CD8-positive, alpha-beta memory T cell (primary cell): Measurements from ENCODE around the gene PPP1R3A. TPM values are rescaled to one million over a fixed set of nuclear protein-coding genes. Genes with fewer than 3 reads are reported as not detected.

ENCODE experiments used
- CTCF ChIA-PET: fragments of 350-600 bp; sonication (Branson Sonifier 250); formaldehyde crosslinking; loops from one replicate; lab custom pipeline; 2021; ENCODE audit warnings: antibody characterized with exemption; lab: Charles Lee
- POLR2A ChIA-PET: fragments of 350-600 bp; sonication (Branson Sonifier 250); formaldehyde crosslinking; loops from one replicate; lab custom pipeline; 2021; ENCODE audit warnings: antibody characterized with exemption; lab: Charles Lee
- DNase-seq, 5 donors: peaks; one replicate each; pipeline versions ENCODE4 v3.0.0 to v3.0.0-alpha.2; 2020 to 2022; ENCODE audit warnings: mixed read lengths in 1 of 5
- H3K27ac ChIP-seq: one replicate; pipeline ENCODE4 v1.7.0; 2013; ENCODE audit warnings: low read depth, mild to moderate bottlenecking, low read length, moderate library complexity
- H3K27me3 ChIP-seq: 2 replicates; pipeline ENCODE4 v1.7.0; 2013; ENCODE audit warnings: low read length, mild to moderate bottlenecking; ENCODE audit not compliant: insufficient read depth, poor library complexity, severe bottlenecking
- H3K36me3 ChIP-seq: 2 replicates; pipeline ENCODE4 v1.7.0; 2013; ENCODE audit warnings: mild to moderate bottlenecking, low read length, moderate library complexity; ENCODE audit not compliant: insufficient read depth
- H3K4me1 ChIP-seq: 2 replicates; pipeline ENCODE4 v1.7.0; 2013; ENCODE audit warnings: mild to moderate bottlenecking, low read length, moderate library complexity; ENCODE audit not compliant: insufficient read depth
- H3K4me3 ChIP-seq: 2 replicates; pipeline ENCODE4 v1.7.0; 2013; ENCODE audit warnings: mild to moderate bottlenecking, low read length
- H3K9me3 ChIP-seq: 2 replicates; pipeline ENCODE4 v1.7.0; 2013; ENCODE audit warnings: mild to moderate bottlenecking, low read length
- H3K27ac Mint-ChIP-seq, 8 donors: one replicate each; pipeline ENCODE4 v1.8.0; 2020 to 2021; ENCODE audit warnings: mixed read lengths in 8 of 8, mild to moderate bottlenecking in 6 of 8, inconsistent platforms in 3 of 8, moderate library complexity in 3 of 8
- H3K27me3 Mint-ChIP-seq, 2 donors: one replicate each; pipeline ENCODE4 v1.8.0; 2020 to 2021; ENCODE audit warnings: mixed read lengths in 2 of 2, mild to moderate bottlenecking in 1 of 2, moderate library complexity in 1 of 2
- H3K36me3 Mint-ChIP-seq, 3 donors: one replicate each; pipeline ENCODE4 v1.8.0; 2020 to 2021; ENCODE audit warnings: mixed read lengths in 3 of 3, inconsistent platforms in 1 of 3, mild to moderate bottlenecking in 1 of 3
- H3K4me1 Mint-ChIP-seq, 3 donors: one replicate each; pipeline ENCODE4 v1.8.0; 2020 to 2021; ENCODE audit warnings: mixed read lengths in 3 of 3, inconsistent platforms in 1 of 3, mild to moderate bottlenecking in 1 of 3
- H3K4me3 Mint-ChIP-seq, 7 donors: one replicate each; pipeline ENCODE4 v1.8.0; 2020 to 2021; ENCODE audit warnings: mixed read lengths in 7 of 7, mild to moderate bottlenecking in 6 of 7, moderate library complexity in 4 of 7, inconsistent platforms in 2 of 7
- H3K9me3 Mint-ChIP-seq, 5 donors: one replicate each; pipeline ENCODE4 v1.8.0; 2020 to 2022; ENCODE audit warnings: mixed read lengths in 5 of 5, mild to moderate bottlenecking in 3 of 5, moderate library complexity in 2 of 5, inconsistent platforms in 1 of 5
- polyA plus RNA-seq: library from polyadenylated mRNA; unstranded; fragments of 300-500 nt; fragmentation: Illumina TruSeq; gene quantifications from one replicate; pipeline ENCODE4 v1.2.3, GENCODE V29; 2021
- total RNA-seq, 2 experiments: library from RNA; stranded (reverse); gene quantifications; one replicate each; pipeline ENCODE4 v1.2.3, GENCODE V29; 2021

Gene PPP1R3A
- not detected for total RNA-seq
- not detected for polyA plus RNA-seq

GRCh38 chr7:113918946-113919345, at the start of gene PPP1R3A:
TSS of gene PPP1R3A (minus strand) at chr7:113919009. CDS start at chr7:113918996, 13 bp downstream.
- no peaks in the 10 kb centered on the region for H3K9me3 Mint-ChIP-seq
- Histone ChIP-seq H3K9me3 (no peaks in the 10 kb centered on the region), H3K27ac (no peak within 1 kb of the TSS), H3K36me3 (no peaks in the 10 kb centered on the region), H3K27me3 (no peaks in the 10 kb centered on the region), H3K4me3 (no peak within 1 kb of the TSS), H3K4me1 (no peaks in the 10 kb centered on the region)
- DNase-seq: no peak
- no peak within 1 kb of the TSS for H3K4me3 Mint-ChIP-seq
- no peaks in the 10 kb centered on the region for H3K4me1 Mint-ChIP-seq
- H3K36me3 Mint-ChIP-seq: no peaks in the 10 kb centered on the region
- H3K27ac Mint-ChIP-seq: no peak within 1 kb of the TSS
- ChIA-PET CTCF (no interaction called here), POLR2A (no interaction called here)
- no peaks in the 10 kb centered on the region for H3K27me3 Mint-ChIP-seq

GRCh38 chr7:113963356-113963755, 44.5 kb upstream of the PPP1R3A start:
- no peaks in the 10 kb centered on the region for H3K4me1 ChIP-seq

GRCh38 chr7:113959910-113960309, 41.1 kb upstream of the PPP1R3A start:
- H3K27ac Mint-ChIP-seq: no peak overlapping the region
- H3K4me1 ChIP-seq: no peaks in the 10 kb centered on the region
- H3K4me1 Mint-ChIP-seq: no peaks in the 10 kb centered on the region
- CTCF ChIA-PET: no interaction called here
- no peaks in the 10 kb centered on the region for H3K9me3 ChIP-seq
- no peak for DNase-seq
- no peaks in the 10 kb centered on the region for H3K36me3 Mint-ChIP-seq
- H3K27ac ChIP-seq: no peak overlapping the region
- no peaks in the 10 kb centered on the region for H3K36me3 ChIP-seq
- H3K27me3 Mint-ChIP-seq: no peaks in the 10 kb centered on the region
- POLR2A ChIA-PET: no interaction called here
- H3K4me3 Mint-ChIP-seq: no peak overlapping the region
- H3K27me3 ChIP-seq: no peaks in the 10 kb centered on the region
- H3K9me3 Mint-ChIP-seq: peaks cover 3 to 19% (median 6%) of the 10 kb centered on the region in 5 donors
- H3K4me3 ChIP-seq: no peak overlapping the region

More at GRCh38 chr7:113963356-113963755, 44.5 kb upstream of the PPP1R3A start:
- H3K27ac Mint-ChIP-seq: no peak overlapping the region
- POLR2A ChIA-PET: no interaction called here
- H3K27me3 Mint-ChIP-seq: no peaks in the 10 kb centered on the region
- Histone ChIP-seq H3K9me3 (no peaks in the 10 kb centered on the region), H3K36me3 (no peaks in the 10 kb centered on the region), H3K27me3 (no peaks in the 10 kb centered on the region), H3K27ac (no peak overlapping the region), H3K4me3 (no peak overlapping the region)
- H3K4me3 Mint-ChIP-seq: no peak overlapping the region
- H3K9me3 Mint-ChIP-seq: peaks cover 3 to 16% (median 4%) of the 10 kb centered on the region in 5 donors
- CTCF ChIA-PET: no interaction called here
- no peak for DNase-seq
- no peaks in the 10 kb centered on the region for H3K36me3 Mint-ChIP-seq
- no peaks in the 10 kb centered on the region for H3K4me1 Mint-ChIP-seq

- no peak for DNase-seq
- Histone ChIP-seq H3K9me3 (no peaks in the 10 kb centered on the region), H3K27me3 (no peaks in the 10 kb centered on the region), H3K36me3 (no peaks in the 10 kb centered on the region), H3K4me1 (no peaks in the 10 kb centered on the region), H3K4me3 (no peak overlapping the region), H3K27ac (no peak overlapping the region)
- CTCF ChIA-PET: no interaction called here
- POLR2A ChIA-PET: no interaction called here
- Mint-ChIP-seq H3K27me3 (no peaks in the 10 kb centered on the region), H3K36me3 (no peaks in the 10 kb centered on the region), H3K4me1 (no peaks in the 10 kb centered on the region), H3K9me3 (peaks cover 12 to 27% (median 17%) of the 10 kb centered on the region in 5 donors), H3K27ac (no peak overlapping the region), H3K4me3 (no peak overlapping the region)
Observed at GRCh38 chr7:113955157-113955556, 36.3 kb upstream of the PPP1R3A start.

GRCh38 chr7:113953553-113953952, 34.7 kb upstream of the PPP1R3A start:
- H3K36me3 ChIP-seq: no peaks in the 10 kb centered on the region
- H3K27ac ChIP-seq: no peak overlapping the region
- Mint-ChIP-seq H3K27me3 (no peaks in the 10 kb centered on the region), H3K36me3 (no peaks in the 10 kb centered on the region), H3K27ac (no peak overlapping the region), H3K4me1 (no peaks in the 10 kb centered on the region), H3K9me3 (peaks cover 9 to 27% (median 12%) of the 10 kb centered on the region in 5 donors), H3K4me3 (no peak overlapping the region)
- no peak for DNase-seq
- no peak overlapping the region for H3K4me3 ChIP-seq
- H3K27me3 ChIP-seq: no peaks in the 10 kb centered on the region
- ChIA-PET CTCF (no interaction called here), POLR2A (no interaction called here)
- no peaks in the 10 kb centered on the region for H3K9me3 ChIP-seq
- no peaks in the 10 kb centered on the region for H3K4me1 ChIP-seq

- ChIA-PET CTCF (no interaction called here), POLR2A (no interaction called here)
- Mint-ChIP-seq H3K4me3 (no peak overlapping the region), H3K9me3 (no peaks in the 10 kb centered on the region), H3K36me3 (no peaks in the 10 kb centered on the region), H3K4me1 (no peaks in the 10 kb centered on the region), H3K27me3 (no peaks in the 10 kb centered on the region), H3K27ac (no peak overlapping the region)
- H3K27me3 ChIP-seq: no peaks in the 10 kb centered on the region
- no peak overlapping the region for H3K27ac ChIP-seq
- no peak overlapping the region for H3K4me3 ChIP-seq
- H3K36me3 ChIP-seq: no peaks in the 10 kb centered on the region
- no peak for DNase-seq
- no peaks in the 10 kb centered on the region for H3K4me1 ChIP-seq
- H3K9me3 ChIP-seq: no peaks in the 10 kb centered on the region
Observed at GRCh38 chr7:113945018-113945938, 26.5 kb upstream of the PPP1R3A start.

- POLR2A ChIA-PET: no interaction called here
- Histone ChIP-seq H3K27ac (no peak overlapping the region), H3K27me3 (no peaks in the 10 kb centered on the region), H3K4me3 (no peak overlapping the region), H3K36me3 (no peaks in the 10 kb centered on the region), H3K4me1 (no peaks in the 10 kb centered on the region), H3K9me3 (no peaks in the 10 kb centered on the region)
- H3K9me3 Mint-ChIP-seq: peaks cover 0 to 4% (median 0%) of the 10 kb centered on the region in 5 donors
- no peaks in the 10 kb centered on the region for H3K36me3 Mint-ChIP-seq
- CTCF ChIA-PET: no interaction called here
- DNase-seq: no peak
- no peak overlapping the region for H3K27ac Mint-ChIP-seq
- H3K4me1 Mint-ChIP-seq: no peaks in the 10 kb centered on the region
- no peaks in the 10 kb centered on the region for H3K27me3 Mint-ChIP-seq
- no peak overlapping the region for H3K4me3 Mint-ChIP-seq
Observed at GRCh38 chr7:113936982-113937381, 18.2 kb upstream of the PPP1R3A start.

- Mint-ChIP-seq H3K4me3 (no peak overlapping the region), H3K27ac (no peak overlapping the region), H3K9me3 (peaks cover 0 to 4% (median 0%) of the 10 kb centered on the region in 5 donors), H3K36me3 (no peaks in the 10 kb centered on the region), H3K4me1 (no peaks in the 10 kb centered on the region), H3K27me3 (no peaks in the 10 kb centered on the region)
- Histone ChIP-seq H3K4me1 (no peaks in the 10 kb centered on the region), H3K9me3 (no peaks in the 10 kb centered on the region), H3K27me3 (no peaks in the 10 kb centered on the region), H3K27ac (no peak overlapping the region), H3K36me3 (no peaks in the 10 kb centered on the region), H3K4me3 (no peak overlapping the region)
- no peak for DNase-seq
- ChIA-PET CTCF (no interaction called here), POLR2A (no interaction called here)
Observed at GRCh38 chr7:113936535-113936934, 17.7 kb upstream of the PPP1R3A start.
